KOPT-K1 (cell line): Measurements from ENCODE around the gene C1orf94.

Experiments
- H3K27ac ChIP-seq: fragments of 200-600 bp; sonication (generic); 2 replicates; pipeline ENCODE4 v1.5.1; 2016; ENCODE audit warnings: antibody characterized with exemption, mild to moderate bottlenecking, low read depth, low read length; ENCODE audit not compliant: poor library complexity, severe bottlenecking
- H3K36me3 ChIP-seq: fragments of 200-600 bp; sonication (generic); 2 replicates; pipeline ENCODE4 v1.5.1; 2017; ENCODE audit warnings: antibody characterized with exemption, mild to moderate bottlenecking, low read length, moderate library complexity; ENCODE audit not compliant: insufficient read depth
- H3K9me3 ChIP-seq: fragments of 200-600 bp; sonication (generic); 2 replicates; pipeline ENCODE4 v1.5.1; 2017; ENCODE audit warnings: antibody characterized with exemption, low read length, mild to moderate bottlenecking; ENCODE audit not compliant: insufficient read depth, poor library complexity, severe bottlenecking

The C1orf94 gene

GRCh38 chr1:34188985-34189384, 12.3 kb downstream of the C1orf94 start:
- Histone ChIP-seq H3K9me3 (peaks cover 8% of the 10 kb centered on the region), H3K36me3 (no peaks in the 10 kb centered on the region), H3K27ac (no peak overlapping the region)

- Histone ChIP-seq H3K9me3 (peaks cover 8% of the 10 kb centered on the region), H3K27ac (no peak overlapping the region)
Measured at GRCh38 chr1:34190692-34191091, 14.0 kb downstream of the C1orf94 start.

GRCh38 chr1:34192621-34193020, 15.9 kb downstream of the C1orf94 start:
- H3K36me3 ChIP-seq = no peaks in the 10 kb centered on the region
- H3K9me3 ChIP-seq = peaks cover 8% of the 10 kb centered on the region
- H3K27ac ChIP-seq = no peak overlapping the region

More at GRCh38 chr1:34190692-34191091, 14.0 kb downstream of the C1orf94 start:
- H3K36me3 ChIP-seq = no peaks in the 10 kb centered on the region

DNA sequence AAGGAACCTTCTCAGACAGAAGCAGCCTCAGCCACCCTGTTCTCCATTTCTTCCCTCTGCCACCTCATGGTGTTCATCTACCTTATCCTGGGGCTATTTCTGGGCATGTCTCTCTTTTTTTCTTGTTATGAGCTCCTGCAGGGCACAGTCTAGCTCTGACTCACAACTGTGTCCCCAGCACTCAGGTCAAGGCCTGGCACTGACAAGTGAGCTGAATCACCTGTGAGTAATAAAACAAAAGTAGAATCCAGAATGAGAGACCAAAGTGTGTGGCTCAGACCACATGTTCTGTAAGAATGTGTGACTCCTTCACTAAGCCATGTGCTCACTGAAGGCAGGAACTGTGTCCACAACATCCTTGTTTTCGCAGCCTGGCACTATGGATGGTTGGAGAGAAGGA, 23.2 kb downstream of the C1orf94 start:
- Histone ChIP-seq H3K36me3 (no peaks in the 10 kb centered on the region), H3K9me3 (no peaks in the 10 kb centered on the region), H3K27ac (no peak overlapping the region)

- Histone ChIP-seq H3K9me3 (no peaks in the 10 kb centered on the region), H3K36me3 (no peaks in the 10 kb centered on the region), H3K27ac (no peak overlapping the region)
Measured at GRCh38 chr1:34212673-34213072, 36.0 kb downstream of the C1orf94 start.

- Histone ChIP-seq H3K27ac (no peak overlapping the region), H3K9me3 (no peaks in the 10 kb centered on the region), H3K36me3 (no peaks in the 10 kb centered on the region)
Measured at GRCh38 chr1:34213956-34214355, 37.2 kb downstream of the C1orf94 start.

DNA sequence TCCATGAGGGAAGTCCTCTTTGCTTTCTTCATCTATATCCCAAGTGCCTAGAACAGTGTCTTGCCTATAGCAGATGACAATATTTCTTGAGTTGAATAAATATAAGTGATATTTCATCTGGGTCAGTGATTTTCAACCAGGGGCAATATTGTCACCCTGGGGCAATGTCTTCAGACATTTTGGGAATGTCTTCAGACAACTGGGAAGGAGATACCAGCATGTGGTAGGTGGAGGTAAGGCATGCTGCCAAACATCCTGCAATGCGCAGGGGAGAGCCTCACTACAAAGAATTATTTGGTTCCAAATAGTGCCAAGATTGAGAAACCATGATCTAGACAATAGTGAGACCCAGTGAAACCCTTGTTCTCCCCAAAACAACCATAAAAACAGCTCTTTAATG, 54.7 kb downstream of the C1orf94 start:
- Histone ChIP-seq H3K27ac (no peak overlapping the region), H3K9me3 (no peaks in the 10 kb centered on the region), H3K36me3 (no peaks in the 10 kb centered on the region)

DNA sequence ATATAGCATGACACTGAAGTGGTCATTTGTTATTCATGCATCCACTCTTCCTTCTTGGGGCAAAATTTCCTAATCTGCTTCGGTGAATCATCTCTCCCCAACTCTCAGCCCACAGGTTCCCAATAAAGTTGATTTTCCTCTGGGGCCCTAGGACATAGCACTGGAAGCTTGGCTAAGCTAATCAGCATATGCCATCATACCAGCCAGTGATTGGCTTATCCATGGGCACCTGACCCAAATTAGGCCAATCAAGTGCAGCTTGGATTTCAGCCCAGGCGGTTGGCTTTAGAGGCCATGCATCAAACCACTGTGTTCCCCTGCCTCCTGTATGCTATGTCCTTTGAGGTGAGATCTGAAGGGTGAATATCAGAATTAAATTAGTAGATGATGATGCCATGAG, 58.9 kb downstream of the C1orf94 start:
- Histone ChIP-seq H3K36me3 (no peaks in the 10 kb centered on the region), H3K27ac (no peak overlapping the region), H3K9me3 (peaks cover 9% of the 10 kb centered on the region)

DNA sequence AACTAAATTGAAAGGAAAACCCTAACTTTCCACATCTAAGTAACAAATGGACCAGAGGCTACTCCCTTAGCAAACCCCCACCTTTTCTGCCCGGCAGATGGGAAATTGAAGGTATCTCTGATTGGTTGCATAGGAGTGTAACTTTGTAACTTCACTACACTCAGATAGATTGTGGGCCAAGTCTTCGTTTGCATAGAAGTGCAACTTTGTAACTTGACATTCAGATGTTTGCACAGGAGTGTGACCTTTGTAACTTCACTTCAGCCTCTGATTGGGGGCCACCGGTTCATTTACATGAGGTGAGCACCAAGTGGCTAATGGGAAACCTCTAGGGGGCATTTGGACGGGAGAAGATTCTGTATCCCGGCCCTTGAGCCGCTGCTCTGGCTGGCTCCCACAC, 59.4 kb downstream of the C1orf94 start:
- Histone ChIP-seq H3K36me3 (no peaks in the 10 kb centered on the region), H3K27ac (no peak overlapping the region), H3K9me3 (peaks cover 9% of the 10 kb centered on the region)

DNA sequence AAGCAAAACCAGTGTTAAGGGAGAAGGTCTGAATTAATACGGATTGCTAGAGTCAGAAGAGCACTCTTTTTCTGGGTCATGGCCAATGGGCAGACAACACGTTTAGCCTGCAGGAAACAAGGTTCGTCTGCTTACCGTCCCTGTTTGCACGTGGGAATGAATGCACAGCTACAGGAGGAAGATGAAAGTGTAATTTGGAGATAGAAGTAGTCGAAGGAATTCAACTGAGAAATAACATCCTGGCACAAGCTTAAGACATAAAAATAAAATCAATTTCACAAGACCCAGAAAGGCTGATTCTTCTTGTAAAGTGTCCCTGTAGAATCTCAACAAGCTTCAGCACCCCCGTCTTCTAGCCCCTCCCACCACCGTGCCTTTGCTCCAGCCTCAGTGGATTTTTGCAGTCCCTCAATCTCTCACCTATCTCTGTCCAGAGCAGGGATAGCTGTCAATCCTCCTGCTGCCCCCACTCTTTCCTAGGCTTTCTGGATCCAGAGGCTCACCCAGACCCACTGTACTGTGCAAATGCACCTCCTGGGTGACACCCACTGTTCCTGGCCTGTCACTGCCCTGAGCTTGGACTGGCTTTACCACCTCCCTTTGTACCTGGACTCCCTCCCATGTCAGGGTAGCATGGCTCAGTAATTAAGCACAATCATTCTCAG, 60.6 kb downstream of the C1orf94 start:
- H3K36me3 ChIP-seq = no peaks in the 10 kb centered on the region
- H3K9me3 ChIP-seq = peaks cover 9% of the 10 kb centered on the region
- H3K27ac ChIP-seq = no peak overlapping the region

DNA sequence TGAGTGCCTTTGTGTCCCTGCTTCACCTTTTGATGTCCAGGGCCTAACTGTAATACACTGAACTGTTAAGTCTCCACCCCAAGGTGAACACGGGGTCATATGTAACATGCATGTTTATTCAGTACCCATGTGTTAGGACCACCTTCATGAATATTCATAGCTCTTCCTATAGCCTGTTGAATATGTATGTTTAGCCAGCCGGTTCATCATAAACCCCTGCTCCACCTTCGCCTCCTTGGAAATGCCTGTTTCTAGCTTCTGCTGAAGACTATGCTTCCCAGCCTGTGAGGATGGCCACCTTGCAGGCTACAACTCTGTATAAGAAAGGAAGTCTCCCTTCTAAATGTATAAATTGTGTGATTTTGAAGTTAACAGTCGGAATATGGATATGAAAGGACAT, 69.3 kb downstream of the C1orf94 start:
- H3K27ac ChIP-seq = no peak overlapping the region
- no peaks in the 10 kb centered on the region for H3K9me3 ChIP-seq

DNA sequence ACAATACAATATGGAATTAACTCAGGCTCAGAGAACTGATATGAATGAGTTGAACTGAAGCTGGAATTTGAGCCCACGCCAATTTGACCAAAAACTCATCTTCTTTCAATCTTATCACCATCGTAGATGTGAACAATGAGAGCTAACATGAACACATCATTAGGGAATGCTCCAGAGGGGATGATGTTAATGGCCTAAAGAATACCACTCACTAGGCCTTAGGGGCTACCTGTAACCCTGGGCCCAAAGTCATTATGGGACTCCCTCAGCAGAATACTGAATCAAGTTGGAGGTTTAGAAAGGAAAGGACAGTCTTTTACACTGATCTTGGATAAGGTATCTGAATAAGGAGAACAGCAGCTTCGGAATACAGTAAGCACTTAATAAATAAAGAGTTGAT, 73.6 kb downstream of the C1orf94 start:
- no peaks in the 10 kb centered on the region for H3K36me3 ChIP-seq
- no peaks in the 10 kb centered on the region for H3K9me3 ChIP-seq
- no peak overlapping the region for H3K27ac ChIP-seq

More for the DNA sequence above, 69.3 kb downstream of the C1orf94 start:
- H3K36me3 ChIP-seq = no peaks in the 10 kb centered on the region

DNA sequence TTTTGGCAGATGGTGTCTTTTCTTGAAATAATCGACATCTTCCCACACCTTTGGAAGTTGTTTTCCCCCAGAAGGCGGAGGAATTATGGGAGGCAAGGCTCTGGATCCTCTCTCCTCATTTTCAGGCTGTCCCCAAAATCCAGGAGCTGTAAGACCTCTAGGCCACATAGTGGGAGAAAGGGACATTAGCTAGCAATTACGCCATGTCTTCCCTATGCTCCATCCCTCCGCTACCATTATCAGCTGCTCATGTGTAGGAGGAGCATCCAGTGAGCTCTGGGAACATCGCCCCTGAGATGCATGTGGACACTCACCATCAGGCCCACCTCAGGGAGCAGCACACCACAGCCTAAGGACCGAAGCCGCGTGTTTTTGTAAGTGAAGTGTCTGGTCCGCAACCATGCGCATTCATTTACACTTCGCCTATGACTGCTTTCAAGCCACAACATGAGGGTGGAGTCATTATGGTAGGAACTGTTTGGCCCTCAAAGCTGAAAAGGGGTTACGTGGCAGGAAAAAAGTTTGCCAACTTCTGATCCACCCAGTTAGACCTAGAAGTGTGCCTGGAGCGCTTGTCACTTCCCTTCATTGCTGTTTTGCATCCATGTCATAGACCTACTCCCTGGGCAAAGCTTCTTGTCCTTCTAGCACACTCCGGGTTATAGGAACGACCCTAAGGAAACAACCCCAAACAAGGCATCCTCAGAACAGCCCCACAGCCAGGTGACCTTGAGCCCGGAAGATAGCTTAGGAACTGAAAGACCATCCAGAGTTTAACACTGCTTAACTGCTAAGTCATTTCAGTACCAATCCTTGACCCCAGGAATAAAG, 85.5 kb downstream of the C1orf94 start:
- H3K36me3 ChIP-seq = no peaks in the 10 kb centered on the region
- H3K27ac ChIP-seq = no peak overlapping the region
- no peaks in the 10 kb centered on the region for H3K9me3 ChIP-seq

DNA sequence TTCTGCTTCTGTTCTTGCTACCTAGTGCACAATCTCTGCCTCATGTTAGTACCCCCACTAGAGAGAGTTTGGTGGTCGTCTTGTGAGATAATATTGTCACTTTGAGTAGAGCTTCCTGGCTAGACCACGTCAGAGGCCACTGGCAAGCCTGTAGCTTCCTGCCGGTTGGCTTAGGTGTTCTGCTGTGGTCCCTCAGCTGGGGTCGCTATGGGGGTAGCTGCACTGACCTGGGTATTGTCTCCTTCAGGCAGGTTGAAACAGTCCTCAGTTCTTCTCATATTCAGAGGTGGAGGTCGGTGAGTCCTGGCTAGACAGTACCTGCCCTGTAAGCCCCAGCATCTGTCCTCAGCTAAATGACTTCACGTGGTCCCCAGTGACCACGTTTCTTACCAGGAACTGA, 86.2 kb downstream of the C1orf94 start:
- Histone ChIP-seq H3K27ac (no peak overlapping the region), H3K36me3 (no peaks in the 10 kb centered on the region), H3K9me3 (no peaks in the 10 kb centered on the region)

DNA sequence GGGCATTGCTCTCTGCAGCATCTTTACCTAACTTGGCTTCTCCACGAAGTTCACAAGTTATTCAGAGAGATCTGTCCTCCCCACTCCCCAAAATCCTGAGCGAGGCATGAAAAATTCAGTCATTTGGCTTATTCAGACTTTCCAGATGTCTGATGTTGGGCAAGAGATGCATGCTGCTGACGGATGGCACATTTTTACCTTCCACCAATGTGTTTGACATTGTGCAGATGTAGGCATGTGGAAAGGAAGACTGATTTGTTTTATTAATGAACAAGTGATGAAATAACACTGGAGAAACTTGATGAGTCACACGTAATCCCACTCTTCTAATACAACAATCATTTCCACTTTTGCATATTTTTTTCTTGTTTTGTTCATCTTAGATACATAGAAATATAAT, 86.7 kb downstream of the C1orf94 start:
- Histone ChIP-seq H3K27ac (no peak overlapping the region), H3K9me3 (no peaks in the 10 kb centered on the region), H3K36me3 (no peaks in the 10 kb centered on the region)

- Histone ChIP-seq H3K9me3 (no peaks in the 10 kb centered on the region), H3K36me3 (no peaks in the 10 kb centered on the region), H3K27ac (no peak overlapping the region)
Measured at GRCh38 chr1:34265396-34265795, 88.7 kb downstream of the C1orf94 start.
